Measurements from ENCODE around the gene HTR1D.
"Not testable (repeated sequence)": the region's sequence is repeated elsewhere in the genome, so short reads cannot be mapped to it uniquely, and the experiment has no call there.

The HTR1D gene

GRCh38 chr1:23193391-23194118 lies 23.7 kb downstream of the HTR1D start:
- in situ Hi-C loops (cut with MboI; ENCODE audit: low pct_unique_long_range_greater_than_20kb, low sequenced_read_pairs): loop anchor here (25.0 kb wide), 1 partner anchor 206 kb away; no protein-coding TSS in a partner anchor
- no peak for DNase-seq

GRCh38 chr1:23191199-23191598 lies 26.1 kb downstream of the HTR1D start:
- in situ Hi-C loops (cut with MboI; ENCODE audit: low pct_unique_long_range_greater_than_20kb, low sequenced_read_pairs): loop anchor here (25.0 kb wide), 1 partner anchor 204 kb away; no protein-coding TSS in a partner anchor
- DNase-seq: no peak

GRCh38 chr1:23188936-23189452 lies 28.3 kb downstream of the HTR1D start:
- not testable (repeated sequence) for DNase-seq
- in situ Hi-C loops (cut with MboI; ENCODE audit: low pct_unique_long_range_greater_than_20kb, low sequenced_read_pairs): loop anchor here (10.0 to 25.0 kb wide), 2 partner anchors 94 to 202 kb away; no protein-coding TSS in a partner anchor

GRCh38 chr1:23188434-23188884 lies 28.8 kb downstream of the HTR1D start:
- DNase-seq: no peak
- in situ Hi-C loops (cut with MboI; ENCODE audit: low pct_unique_long_range_greater_than_20kb, low sequenced_read_pairs): loop anchor here (10.0 to 25.0 kb wide), 2 partner anchors 94 to 201 kb away; no protein-coding TSS in a partner anchor

GRCh38 chr1:23187637-23188036 lies 29.7 kb downstream of the HTR1D start:
- in situ Hi-C loops (cut with MboI; ENCODE audit: low pct_unique_long_range_greater_than_20kb, low sequenced_read_pairs): loop anchor here (10.0 to 25.0 kb wide), 2 partner anchors 93 to 200 kb away; no protein-coding TSS in a partner anchor
- DNase-seq: no peak

- DNase-seq: no peak
- in situ Hi-C loops (cut with MboI; ENCODE audit: low pct_unique_long_range_greater_than_20kb, low sequenced_read_pairs): loop anchor here (10.0 to 25.0 kb wide), 2 partner anchors 91 to 198 kb away; no protein-coding TSS in a partner anchor
Observed at GRCh38 chr1:23185381-23185780, 31.9 kb downstream of the HTR1D start.

GRCh38 chr1:23184212-23184934 lies 32.9 kb downstream of the HTR1D start:
- peak; percentile 76 for DNase-seq
- in situ Hi-C loops (cut with MboI; ENCODE audit: low pct_unique_long_range_greater_than_20kb, low sequenced_read_pairs): loop anchor here (10.0 to 25.0 kb wide), 2 partner anchors 90 to 197 kb away; no protein-coding TSS in a partner anchor

GRCh38 chr1:23179862-23180261 lies 37.4 kb downstream of the HTR1D start:
- no peak for DNase-seq

GRCh38 chr1:23178950-23179349 lies 38.4 kb downstream of the HTR1D start:
- in situ Hi-C loops (cut with MboI; ENCODE audit: low pct_unique_long_range_greater_than_20kb, low sequenced_read_pairs): loop anchor here (25.0 kb wide), 1 partner anchor 192 kb away; no protein-coding TSS in a partner anchor
- peak; percentile 65 for DNase-seq

More at GRCh38 chr1:23179862-23180261, 37.4 kb downstream of the HTR1D start:
- in situ Hi-C loops (cut with MboI; ENCODE audit: low pct_unique_long_range_greater_than_20kb, low sequenced_read_pairs): loop anchor here (10.0 to 25.0 kb wide), 2 partner anchors 85 to 193 kb away; no protein-coding TSS in a partner anchor

GRCh38 chr1:23178414-23178813 lies 38.9 kb downstream of the HTR1D start:
- in situ Hi-C loops (cut with MboI; ENCODE audit: low pct_unique_long_range_greater_than_20kb, low sequenced_read_pairs): loop anchor here (25.0 kb wide), 1 partner anchor 191 kb away; no protein-coding TSS in a partner anchor

GRCh38 chr1:23177438-23178380 lies 39.6 kb downstream of the HTR1D start:
- peak; percentile 87 for DNase-seq
- in situ Hi-C loops (cut with MboI; ENCODE audit: low pct_unique_long_range_greater_than_20kb, low sequenced_read_pairs): loop anchor here (25.0 kb wide), 1 partner anchor 190 kb away; no protein-coding TSS in a partner anchor

More at GRCh38 chr1:23178414-23178813, 38.9 kb downstream of the HTR1D start:
- DNase-seq: no peak

GRCh38 chr1:23177031-23177430 lies 40.3 kb downstream of the HTR1D start:
- in situ Hi-C loops (cut with MboI; ENCODE audit: low pct_unique_long_range_greater_than_20kb, low sequenced_read_pairs): loop anchor here (25.0 kb wide), 1 partner anchor 190 kb away; no protein-coding TSS in a partner anchor
- DNase-seq: no peak

- in situ Hi-C loops (cut with MboI; ENCODE audit: low pct_unique_long_range_greater_than_20kb, low sequenced_read_pairs): loop anchor here (25.0 kb wide), 1 partner anchor 187 kb away; no protein-coding TSS in a partner anchor
- no peak for DNase-seq
Observed at GRCh38 chr1:23174426-23175110, 42.7 kb downstream of the HTR1D start.

- DNase-seq: no peak
- in situ Hi-C loops (cut with MboI; ENCODE audit: low pct_unique_long_range_greater_than_20kb, low sequenced_read_pairs): no loop called here
Observed at GRCh38 chr1:23171181-23171755, 46.0 kb downstream of the HTR1D start.

- in situ Hi-C loops (cut with MboI; ENCODE audit: low pct_unique_long_range_greater_than_20kb, low sequenced_read_pairs): no loop called here
Observed at GRCh38 chr1:23169727-23170335, 47.5 kb downstream of the HTR1D start.

GRCh38 chr1:23169195-23169575 lies 48.1 kb downstream of the HTR1D start:
- DNase-seq: no peak
- in situ Hi-C loops (cut with MboI; ENCODE audit: low pct_unique_long_range_greater_than_20kb, low sequenced_read_pairs): no loop called here

More at GRCh38 chr1:23169727-23170335, 47.5 kb downstream of the HTR1D start:
- peak; percentile 96 for DNase-seq

Measured in KBM-7 (cell line).